ENCODE data around the gene MBNL1.

Gene MBNL1

DNA sequence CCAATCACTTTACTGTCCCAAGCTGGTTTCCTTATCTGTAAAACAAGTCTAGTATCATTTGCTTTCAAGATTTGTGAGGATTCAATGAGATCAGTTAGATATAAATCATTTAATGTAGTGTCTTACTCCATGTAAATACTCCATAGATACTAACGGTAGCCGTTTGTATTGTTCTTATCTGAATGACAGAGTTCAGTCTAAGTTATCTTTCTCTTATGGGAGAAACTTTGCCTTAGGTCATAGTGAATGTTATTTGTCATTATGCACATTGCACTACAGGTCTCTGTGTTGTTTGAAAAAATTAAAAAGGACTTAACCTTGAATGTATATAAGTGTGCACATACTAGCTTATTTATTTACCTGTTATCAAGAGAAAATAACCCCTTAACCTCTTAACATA is 44.7 kb downstream of the MBNL1 start:
- no peak for FAIRE-seq
- TF ChIP-seq, protein P1, sequence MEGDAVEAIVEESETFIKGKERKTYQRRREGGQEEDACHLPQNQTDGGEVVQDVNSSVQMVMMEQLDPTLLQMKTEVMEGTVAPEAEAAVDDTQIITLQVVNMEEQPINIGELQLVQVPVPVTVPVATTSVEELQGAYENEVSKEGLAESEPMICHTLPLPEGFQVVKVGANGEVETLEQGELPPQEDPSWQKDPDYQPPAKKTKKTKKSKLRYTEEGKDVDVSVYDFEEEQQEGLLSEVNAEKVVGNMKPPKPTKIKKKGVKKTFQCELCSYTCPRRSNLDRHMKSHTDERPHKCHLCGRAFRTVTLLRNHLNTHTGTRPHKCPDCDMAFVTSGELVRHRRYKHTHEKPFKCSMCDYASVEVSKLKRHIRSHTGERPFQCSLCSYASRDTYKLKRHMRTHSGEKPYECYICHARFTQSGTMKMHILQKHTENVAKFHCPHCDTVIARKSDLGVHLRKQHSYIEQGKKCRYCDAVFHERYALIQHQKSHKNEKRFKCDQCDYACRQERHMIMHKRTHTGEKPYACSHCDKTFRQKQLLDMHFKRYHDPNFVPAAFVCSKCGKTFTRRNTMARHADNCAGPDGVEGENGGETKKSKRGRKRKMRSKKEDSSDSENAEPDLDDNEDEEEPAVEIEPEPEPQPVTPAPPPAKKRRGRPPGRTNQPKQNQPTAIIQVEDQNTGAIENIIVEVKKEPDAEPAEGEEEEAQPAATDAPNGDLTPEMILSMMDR (IDR thresholded peaks at IDR 0.05; ENCODE audit: insufficient read depth, missing control alignments): no peak
- DNase-seq (ENCODE audit: insufficient read length, low spot score): no peak

DNA sequence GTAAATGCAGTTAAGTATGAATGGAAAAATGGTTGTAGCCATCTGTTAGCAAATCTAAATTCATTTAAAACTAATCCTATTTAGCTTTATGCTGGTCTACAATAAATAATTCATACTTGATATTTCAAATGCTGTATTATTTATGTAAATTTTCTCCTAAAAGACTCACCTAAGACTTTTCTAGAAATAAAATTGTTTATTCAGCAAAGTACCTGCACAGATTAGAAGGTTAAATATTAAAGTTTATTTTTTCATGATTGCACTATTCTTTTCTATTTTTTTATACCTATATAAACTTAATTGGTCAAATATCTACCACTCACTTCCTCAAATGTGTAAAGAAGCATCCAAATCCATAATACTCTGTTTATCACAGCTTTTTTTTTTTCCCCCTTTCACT is 45.2 kb downstream of the MBNL1 start:
- no peak for FAIRE-seq
- DNase-seq (ENCODE audit: insufficient read length, low spot score): no peak
- TF ChIP-seq, protein P1 (IDR thresholded peaks at IDR 0.05; ENCODE audit: insufficient read depth, missing control alignments): no peak

DNA sequence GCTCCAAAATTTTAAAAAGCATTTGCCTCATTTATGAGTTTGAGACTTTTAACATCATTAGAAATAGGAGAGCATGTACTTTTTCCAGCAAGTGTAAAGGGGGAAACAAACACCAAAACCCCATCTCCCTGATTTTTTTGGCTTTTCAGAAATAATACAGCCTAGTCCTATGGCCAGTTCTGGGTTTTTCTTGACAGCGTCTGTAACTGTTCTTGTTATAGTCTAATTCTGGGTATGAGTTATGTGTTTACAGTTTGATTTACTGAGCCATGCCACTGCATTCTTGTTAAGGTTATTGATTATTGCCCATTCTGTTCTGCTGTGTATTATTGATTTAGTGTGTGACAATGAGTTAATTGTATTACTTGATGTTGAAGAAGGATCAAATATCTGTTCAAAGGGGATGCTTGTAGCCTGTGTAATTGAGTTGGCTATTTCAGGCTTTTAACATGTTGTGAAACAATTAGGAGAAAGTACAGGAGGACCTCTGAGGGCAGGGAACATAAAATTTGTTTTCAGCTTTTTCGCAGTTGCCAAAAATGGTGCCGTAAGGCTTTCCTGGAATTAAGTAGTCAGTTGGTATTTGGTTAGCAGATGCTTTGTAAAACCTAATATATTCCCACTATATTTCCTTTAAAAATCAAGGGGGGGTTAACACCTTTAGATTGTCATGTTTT is 46.1 kb downstream of the MBNL1 start:
- DNase-seq (ENCODE audit: insufficient read length, low spot score) (no peak), FAIRE-seq (no peak)
- TF ChIP-seq, protein P1 (IDR thresholded peaks at IDR 0.05; ENCODE audit: insufficient read depth, missing control alignments): no peak

DNA sequence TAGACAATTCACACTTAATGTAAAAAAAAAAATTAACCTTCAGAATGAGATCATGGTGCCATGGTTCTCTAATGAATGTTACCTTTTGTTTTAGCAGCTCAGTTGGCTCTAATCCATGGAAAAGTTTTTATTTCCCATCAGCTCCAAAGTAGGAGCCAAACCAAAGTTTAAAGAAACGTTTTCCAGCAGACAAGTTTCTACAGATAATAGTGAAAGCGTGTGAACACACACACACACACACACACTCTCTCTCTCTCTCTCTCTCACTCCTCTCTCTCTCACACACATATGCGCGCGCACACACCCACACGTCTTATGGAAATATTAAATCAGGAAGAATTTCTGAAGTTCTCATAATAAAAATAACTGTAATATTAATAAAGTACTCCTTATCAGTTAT is 46.9 kb downstream of the MBNL1 start:
- DNase-seq (ENCODE audit: insufficient read length, low spot score) (no peak), FAIRE-seq (no peak)
- TF ChIP-seq, protein P1 (IDR thresholded peaks at IDR 0.05; ENCODE audit: insufficient read depth, missing control alignments): no peak

DNA sequence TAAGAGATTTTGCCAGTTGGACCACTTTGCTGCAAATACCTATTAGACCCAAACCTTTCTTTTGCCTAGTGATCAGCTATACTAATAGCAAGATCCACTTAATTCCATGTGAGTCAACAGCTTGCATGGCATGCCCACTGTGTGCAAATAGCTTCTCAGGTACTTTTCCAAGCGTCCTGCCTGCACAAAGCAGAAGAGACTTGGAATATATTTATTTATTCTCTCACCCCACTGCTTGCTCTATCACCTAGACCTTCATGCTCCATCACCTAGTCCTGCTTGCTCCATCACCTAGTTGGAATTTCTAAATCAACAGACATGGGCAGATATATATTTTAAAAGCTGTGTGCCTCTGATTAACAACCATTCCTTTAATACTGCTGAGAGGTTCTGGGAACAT is 47.6 kb downstream of the MBNL1 start:
- DNase-seq (ENCODE audit: insufficient read length, low spot score): no peak
- TF ChIP-seq, protein P1 (IDR thresholded peaks at IDR 0.05; ENCODE audit: insufficient read depth, missing control alignments): no peak
- FAIRE-seq: no peak

DNA sequence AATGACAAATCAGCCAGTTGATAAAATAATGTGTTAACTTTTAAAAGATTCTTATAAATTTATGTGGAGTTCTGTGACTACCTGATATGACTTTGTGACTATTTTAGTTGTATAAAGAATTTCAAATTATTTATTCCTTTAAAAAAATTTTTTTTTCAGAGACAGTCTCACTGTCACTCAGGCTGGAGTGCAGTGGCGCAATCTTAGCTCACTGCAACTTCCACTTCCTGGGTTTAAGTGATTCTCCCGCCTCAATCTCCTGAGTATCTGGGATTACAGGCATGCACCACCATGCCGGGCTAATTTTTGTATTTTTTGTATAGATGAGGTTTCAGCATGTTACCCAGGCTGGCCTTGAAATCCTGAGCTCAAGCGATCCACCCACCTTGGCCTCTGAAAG is 48.5 kb downstream of the MBNL1 start:
- TF ChIP-seq, protein P1 (IDR thresholded peaks at IDR 0.05; ENCODE audit: insufficient read depth, missing control alignments): no peak
- no peak for FAIRE-seq
- no peak for DNase-seq (ENCODE audit: insufficient read length, low spot score)

DNA sequence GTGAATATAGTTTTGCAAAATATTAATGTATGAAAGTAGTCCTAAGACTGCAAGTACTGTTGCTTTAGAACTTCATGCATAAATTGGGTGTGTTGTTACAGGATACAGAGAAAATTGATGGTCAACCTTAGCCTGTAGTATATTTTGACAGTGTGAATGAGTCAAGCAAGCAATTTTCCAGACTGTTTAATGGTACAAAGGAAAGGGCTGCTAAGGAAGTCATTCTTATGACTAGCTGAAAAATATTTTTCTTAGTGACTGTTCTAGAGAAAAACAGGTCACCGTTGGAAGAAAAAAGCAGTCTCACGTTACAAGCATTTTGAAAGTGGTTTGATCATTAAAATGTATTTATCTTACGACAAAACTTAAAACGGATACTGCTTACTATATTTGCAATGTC is 49.2 kb downstream of the MBNL1 start:
- DNase-seq (ENCODE audit: insufficient read length, low spot score) (no peak), FAIRE-seq (no peak)
- TF ChIP-seq, protein P1 (IDR thresholded peaks at IDR 0.05; ENCODE audit: insufficient read depth, missing control alignments): no peak
